IMR-90 (cell line): ENCODE measurements around the gene ZNF385B. TPM values are rescaled to one million over a fixed set of nuclear protein-coding genes. Genes with fewer than 3 reads are reported as not detected.

Source experiments
- ATAC-seq: fragments of 200-7000 bp; cut with Tn5 transposase; 2 replicates; pipeline ENCODE4 v1.9.1; 2020; ENCODE audit warnings: low read depth, mild to moderate bottlenecking, moderate library complexity
- BruUV-seq: library from RNA; stranded (reverse); fragments of 400-500 nt; replicated peaks from 2 replicates; lab custom pipeline; 2021; lab: Mats Ljungman, UMichigan
- CTCF ChIA-PET: fragments of 300-600 bp; formaldehyde crosslinking; extraction: SDS; loops from one replicate; lab custom pipeline; 2021; ENCODE audit warnings: antibody characterized with exemption; lab: Yijun Ruan, JAX
- POLR2A ChIA-PET: fragments of 300-600 bp; sonication (Branson Sonifier 250); formaldehyde crosslinking; loops from one replicate; lab custom pipeline; 2022; ENCODE audit warnings: antibody characterized with exemption; ENCODE audit not compliant: unreplicated experiment; lab: Charles Lee
- DNase-seq: peaks from one replicate; pipeline ENCODE4 v3.0.0; 2013
- H2AFZ ChIP-seq: replicated peaks from 2 replicates; pipeline ENCODE3; 2013; ENCODE audit warnings: low read length, mild to moderate bottlenecking; ENCODE audit not compliant: poor library complexity
- H2AK5ac ChIP-seq: 2 replicates; pipeline ENCODE4 v1.6.1; 2013; ENCODE audit warnings: low read depth, low read length, inconsistent platforms
- H2AK9ac ChIP-seq: replicated peaks from 2 replicates; pipeline ENCODE3; 2013; ENCODE audit warnings: mild to moderate bottlenecking, low read depth, low read length, moderate library complexity; ENCODE audit not compliant: poor library complexity
- H2BK120ac ChIP-seq: 2 replicates; pipeline ENCODE4 v1.6.1; 2013; ENCODE audit warnings: low read depth, low read length, inconsistent platforms
- H2BK15ac ChIP-seq: 3 replicates; pipeline ENCODE4 v1.6.1; 2013; ENCODE audit warnings: low read depth, low read length, inconsistent platforms
- H2BK20ac ChIP-seq: 2 replicates; pipeline ENCODE4 v1.6.1; 2013; ENCODE audit warnings: low read depth, mild to moderate bottlenecking, inconsistent platforms, low read length, moderate library complexity
- H2BK5ac ChIP-seq: 2 replicates; pipeline ENCODE4 v1.6.1; 2013; ENCODE audit warnings: mild to moderate bottlenecking, low read depth, low read length, inconsistent platforms; ENCODE audit not compliant: poor library complexity, severe bottlenecking
- H3K14ac ChIP-seq: replicated peaks from 2 replicates; pipeline ENCODE4 v1.6.1; 2013; ENCODE audit warnings: low read depth, low read length, inconsistent platforms
- H3K18ac ChIP-seq: 2 replicates; pipeline ENCODE4 v1.6.1; 2013; ENCODE audit warnings: low read depth, low read length, control low read depth
- H3K23ac ChIP-seq: 2 replicates; pipeline ENCODE4 v1.6.1; 2013; ENCODE audit warnings: low read depth, low read length, inconsistent platforms
- H3K27ac ChIP-seq: 2 replicates; pipeline ENCODE4 v1.5.1; 2013; ENCODE audit warnings: mild to moderate bottlenecking, control low read depth, low read length; ENCODE audit not compliant: insufficient read depth
- H3K27me3 ChIP-seq: 2 replicates; pipeline ENCODE4 v1.6.1; 2013; ENCODE audit warnings: low read length; ENCODE audit not compliant: control insufficient read depth, insufficient read depth
- H3K36me3 ChIP-seq: 2 replicates; pipeline ENCODE4 v1.6.1; 2013; ENCODE audit warnings: low read length, mixed read lengths; ENCODE audit not compliant: control insufficient read depth, insufficient read depth
- H3K4ac ChIP-seq: 2 replicates; pipeline ENCODE4 v1.6.1; 2013; ENCODE audit warnings: low read depth, low read length, inconsistent platforms
- H3K4me1 ChIP-seq: 2 replicates; pipeline ENCODE4 v1.6.1; 2013; ENCODE audit warnings: low read length, mixed read lengths; ENCODE audit not compliant: control insufficient read depth, insufficient read depth
- H3K4me2 ChIP-seq: 2 replicates; pipeline ENCODE4 v1.6.1; 2013; ENCODE audit warnings: low read depth, mild to moderate bottlenecking, control low read depth, low read length, moderate library complexity
- H3K4me3 ChIP-seq: 2 replicates; pipeline ENCODE4 v1.5.1; 2013; ENCODE audit warnings: low read depth, mild to moderate bottlenecking, control low read depth, low read length, moderate library complexity; ENCODE audit not compliant: insufficient read depth
- H3K56ac ChIP-seq: 2 replicates; pipeline ENCODE4 v1.6.1; 2013; ENCODE audit warnings: low read length, inconsistent platforms; ENCODE audit not compliant: insufficient read depth; ENCODE audit errors: extremely low read depth
- H3K79me1 ChIP-seq, 2 experiments: 2 replicates each; pipeline ENCODE4 v1.6.1; 2013; ENCODE audit warnings: low read length in 2 of 2, inconsistent platforms in 1 of 2, low read depth in 1 of 2
- H3K9ac ChIP-seq: 2 replicates; pipeline ENCODE4 v1.6.1; 2013; ENCODE audit warnings: low read depth, low read length, control low read depth
- H3K9me1 ChIP-seq: 2 replicates; pipeline ENCODE4 v1.6.1; 2013; ENCODE audit warnings: low read length, inconsistent platforms; ENCODE audit not compliant: insufficient read depth
- H3K9me3 ChIP-seq: 2 replicates; pipeline ENCODE4 v1.6.1; 2013; ENCODE audit warnings: low read length; ENCODE audit not compliant: control insufficient read depth, insufficient read depth
- H4K20me1 ChIP-seq: 2 replicates; pipeline ENCODE4 v1.6.1; 2013; ENCODE audit warnings: low read length, inconsistent platforms; ENCODE audit not compliant: insufficient read depth
- H4K5ac ChIP-seq: 2 replicates; pipeline ENCODE4 v1.6.1; 2013; ENCODE audit warnings: mild to moderate bottlenecking, low read depth, low read length, control low read depth
- H4K8ac ChIP-seq, 2 experiments: 2 replicates each; pipeline ENCODE4 v1.6.1; 2013; ENCODE audit warnings: low read depth in 2 of 2, low read length in 2 of 2, control low read depth in 1 of 2, inconsistent platforms in 1 of 2
- H4K91ac ChIP-seq: 2 replicates; pipeline ENCODE4 v1.6.1; 2013; ENCODE audit warnings: low read depth, low read length, inconsistent platforms; ENCODE audit not compliant: insufficient read depth
- BHLHE40 ChIP-seq: fragments of 150-350 bp; IDR thresholded peaks from 2 replicates; pipeline ENCODE4 v1.6.1; 2016; ENCODE audit warnings: mild to moderate bottlenecking, low read depth, low read length
- CEBPB ChIP-seq: IDR thresholded peaks from 2 replicates; pipeline ENCODE4 v1.6.1; 2012; ENCODE audit warnings: low read depth, low read length, improper control_type of control experiment
- CHD1 ChIP-seq: IDR thresholded peaks from 2 replicates; pipeline ENCODE4 v1.6.1; 2012; ENCODE audit warnings: low read depth, low read length, improper control_type of control experiment
- CTCF ChIP-seq: conservative IDR thresholded peaks from 2 replicates; pipeline ENCODE4 v1.5.1; 2012; ENCODE audit warnings: mild to moderate bottlenecking, low read depth, low read length, improper control_type of control experiment
- FOS ChIP-seq: fragments of 150-350 bp; IDR thresholded peaks from 2 replicates; pipeline ENCODE4 v1.6.1; 2016; ENCODE audit warnings: low read depth, low read length
- MAFK ChIP-seq: IDR thresholded peaks from 2 replicates; pipeline ENCODE4 v1.6.1; 2012; ENCODE audit warnings: low read depth, low read length, improper control_type of control experiment
- MAZ ChIP-seq: IDR thresholded peaks from 2 replicates; pipeline ENCODE4 v1.6.1; 2012; ENCODE audit warnings: low read depth, mild to moderate bottlenecking, low read length, improper control_type of control experiment, moderate library complexity, borderline replicate concordance
- MXI1 ChIP-seq: IDR thresholded peaks from 2 replicates; pipeline ENCODE4 v1.6.1; 2012; ENCODE audit warnings: low read depth, mild to moderate bottlenecking, low read length, moderate library complexity, borderline replicate concordance
- NFE2L2 ChIP-seq: fragments of 150-350 bp; IDR thresholded peaks from 2 replicates; pipeline ENCODE4 v1.6.1; 2016; ENCODE audit warnings: low read depth, mild to moderate bottlenecking, low read length
- RAD21 ChIP-seq: IDR thresholded peaks from 2 replicates; pipeline ENCODE4 v1.6.1; 2012; ENCODE audit warnings: low read length, improper control_type of control experiment
- RCOR1 ChIP-seq: IDR thresholded peaks from 2 replicates; pipeline ENCODE4 v1.6.1; 2012; ENCODE audit warnings: mild to moderate bottlenecking, low read length, improper control_type of control experiment; ENCODE audit not compliant: insufficient replicate concordance
- RFX5 ChIP-seq: IDR thresholded peaks from 2 replicates; pipeline ENCODE4 v1.8.0; 2012; ENCODE audit warnings: low read depth, mild to moderate bottlenecking, low read length, moderate library complexity
- SMC3 ChIP-seq: fragments of 150-350 bp; IDR thresholded peaks from 2 replicates; pipeline ENCODE4 v1.6.1; 2016; ENCODE audit warnings: low read depth, mild to moderate bottlenecking, antibody characterized with exemption, low read length, moderate library complexity
- USF2 ChIP-seq: fragments of 150-350 bp; IDR thresholded peaks from 2 replicates; pipeline ENCODE4 v1.6.1; 2017; ENCODE audit warnings: mild to moderate bottlenecking, antibody characterized with exemption, low read length, low read depth
- WGBS, 2 experiments: methylation state at CpG; one replicate each; pipeline versions ENCODE4 v1.1.5 to v1.1.7; 2013; ENCODE audit warnings: missing lambda C conversion rate in 2 of 2; ENCODE audit not compliant: insufficient read length in 1 of 2; ENCODE audit errors: extremely low coverage in 2 of 2; 5-methylcytosine and 5-hydroxymethylcytosine counted together
- dilution Hi-C: fragments of 300-500 bp; cut with HindIII; formaldehyde crosslinking; loops from one replicate; pipeline ENCODE4 v1.14.3; 2018; ENCODE audit warnings: low sequenced_read_pairs; ENCODE audit not compliant: unreplicated experiment
- in situ Hi-C: fragments of 300-500 bp; cut with MboI; formaldehyde crosslinking; loops from 3 replicates; pipeline ENCODE4 v1.14.3; 2019; ENCODE audit warnings: low sequenced_read_pairs, inconsistent platforms, mixed read lengths
- intact Hi-C: fragments of 100-400 bp; cut with micrococcal nuclease; formaldehyde crosslinking; loops from 2 replicates; pipeline ENCODE4 v1.10.0; 2022
- polyA plus RNA-seq, 3 experiments: library from polyadenylated mRNA; depleted of rRNA; stranded (reverse); fragments of >200 nt; gene quantifications; 2 replicates each; pipeline ENCODE4 v1.2.3, GENCODE V29; 2012; ENCODE audit warnings: low replicate concordance in 1 of 3
- total RNA-seq: library from RNA; depleted of rRNA; stranded (reverse); fragments of >200 nt; gene quantifications from 2 replicates; pipeline ENCODE4 v1.2.3, GENCODE V29; 2012
- TF ChIP-seq, protein P1 (sequence below): fragments of 150-350 bp; IDR thresholded peaks from 2 replicates; pipeline ENCODE4 v1.6.1; 2016; ENCODE audit warnings: low read depth, mild to moderate bottlenecking, low read length, moderate library complexity, borderline replicate concordance

The ZNF385B gene
- total and polyA plus RNA-seq, 2 of the 4 experiments (the other 2 are of a cell fraction): not detected

GRCh38 chr2:179578171-179578916 is 283.1 kb downstream of the ZNF385B start:
- intact Hi-C loops (no loop called here), dilution Hi-C loops (no loop called here), in situ Hi-C loops (no loop called here)
- no peak for ATAC-seq
- Histone ChIP-seq H3K4me3 (no peak overlapping the region), H3K4me1 (peaks cover 5% of the 10 kb centered on the region; the same call in 1 of the 2 replicates), H3K9ac (no peak overlapping the region), H2BK5ac (no peak overlapping the region), H3K27me3 (no peaks in the 10 kb centered on the region), H4K8ac (no peak overlapping the region), H3K9me3 (no peaks in the 10 kb centered on the region), H2BK15ac (no peak overlapping the region), H3K18ac (no peak overlapping the region), H3K4me2 (no peak overlapping the region), H3K14ac (0 out of 2 replicates have a peak overlapping the region, but pooled peaks have one; percentile 37), H2AFZ (no peak overlapping the region), H2AK9ac (no peak overlapping the region), H2AK5ac (no peak overlapping the region), H4K20me1 (no peaks in the 10 kb centered on the region), H3K56ac (no peak overlapping the region), H2BK20ac (no peak overlapping the region), H3K27ac (no peak overlapping the region), H4K91ac (no peak overlapping the region), H3K9me1 (no peaks in the 10 kb centered on the region), H4K5ac (no peak overlapping the region; the same call in 1 of the 2 replicates), H2BK120ac (no peak overlapping the region), H3K79me1 (no peaks in the 10 kb centered on the region), H3K4ac (no peak overlapping the region), H3K23ac (no peak overlapping the region), H3K36me3 (no peaks in the 10 kb centered on the region)
- ChIA-PET CTCF (interaction anchor here (0.6 kb wide), 1 partner anchor 164 kb away, joined by 5 read pairs; no protein-coding TSS in a partner anchor), POLR2A (no interaction called here)
- WGBS, 2 experiments: no CpG with 5 or more reads among the region's 2 CpGs
- DNase-seq: no peak
- BruUV-seq: no TSS peak
- TF ChIP-seq MAFK: no peak
- no peak for TF ChIP-seq RAD21
- TF ChIP-seq FOS: no peak
- no peak for TF ChIP-seq SMC3
- TF ChIP-seq MXI1: no peak
- TF ChIP-seq RFX5: no peak
- no peak for TF ChIP-seq CTCF
- no peak for TF ChIP-seq MAZ
- TF ChIP-seq, protein P1, sequence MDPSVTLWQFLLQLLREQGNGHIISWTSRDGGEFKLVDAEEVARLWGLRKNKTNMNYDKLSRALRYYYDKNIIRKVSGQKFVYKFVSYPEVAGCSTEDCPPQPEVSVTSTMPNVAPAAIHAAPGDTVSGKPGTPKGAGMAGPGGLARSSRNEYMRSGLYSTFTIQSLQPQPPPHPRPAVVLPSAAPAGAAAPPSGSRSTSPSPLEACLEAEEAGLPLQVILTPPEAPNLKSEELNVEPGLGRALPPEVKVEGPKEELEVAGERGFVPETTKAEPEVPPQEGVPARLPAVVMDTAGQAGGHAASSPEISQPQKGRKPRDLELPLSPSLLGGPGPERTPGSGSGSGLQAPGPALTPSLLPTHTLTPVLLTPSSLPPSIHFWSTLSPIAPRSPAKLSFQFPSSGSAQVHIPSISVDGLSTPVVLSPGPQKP: no peak
- no peak for TF ChIP-seq BHLHE40
- TF ChIP-seq USF2: no peak
- no peak for TF ChIP-seq CEBPB
- TF ChIP-seq CHD1: no peak
- TF ChIP-seq NFE2L2: no peak
- TF ChIP-seq RCOR1: no peak
